OCI-LY3 (cell line): ENCODE measurements around the gene IFNA5.

Experiments used
- H2AFZ ChIP-seq: fragments of 200-600, 300-600 bp; shearing (Covaris generic); 2 replicates; pipeline ENCODE4 v1.6.0; 2014; ENCODE audit warnings: antibody characterized with exemption, low read depth, low read length
- H3K27ac ChIP-seq: fragments of 200-600, 300-600 bp; sonication (generic); 2 replicates; pipeline ENCODE4 v1.5.1; 2014; ENCODE audit warnings: mild to moderate bottlenecking, low read length, moderate library complexity, mixed read lengths
- H3K27me3 ChIP-seq: fragments of 200-600, 300-600 bp; sonication (generic); 2 replicates; pipeline ENCODE4 v1.6.1; 2014; ENCODE audit warnings: low read depth, low read length, mixed read lengths
- H3K36me3 ChIP-seq: fragments of 200-600, 300-600 bp; sonication (generic); replicated peaks from 2 replicates; pipeline ENCODE3; 2014; ENCODE audit warnings: low read depth, low read length, mixed read lengths
- H3K4me1 ChIP-seq: fragments of 300-600, 200-600 bp; sonication (generic); 2 replicates; pipeline ENCODE4 v1.6.1; 2014; ENCODE audit warnings: low read length, mixed read lengths
- H3K4me2 ChIP-seq: fragments of 200-600, 300-600 bp; sonication (generic); 2 replicates; pipeline ENCODE4 v1.6.1; 2014; ENCODE audit warnings: low read length, mixed read lengths
- H3K4me3 ChIP-seq: fragments of 300-600, 200-600 bp; sonication (generic); 2 replicates; pipeline ENCODE4 v1.5.1; 2014; ENCODE audit warnings: antibody characterized with exemption, mild to moderate bottlenecking, low read length, moderate library complexity
- H3K79me2 ChIP-seq: fragments of 300-600, 200-600 bp; shearing (Covaris generic); 2 replicates; pipeline ENCODE4 v1.6.1; 2014; ENCODE audit warnings: mild to moderate bottlenecking, low read length, mixed read lengths
- H3K9ac ChIP-seq: fragments of 300-600, 200-600 bp; shearing (Covaris generic); 2 replicates; pipeline ENCODE4 v1.6.0; 2014; ENCODE audit warnings: mild to moderate bottlenecking, low read length, moderate library complexity
- H3K9me3 ChIP-seq: fragments of 200-600, 300-600 bp; shearing (Covaris generic); 2 replicates; pipeline ENCODE4 v1.6.1; 2014; ENCODE audit warnings: low read length, mixed read lengths; ENCODE audit not compliant: insufficient read depth
- H4K20me1 ChIP-seq: fragments of 200-600, 300-600 bp; sonication (generic); 2 replicates; pipeline ENCODE4 v1.6.1; 2016; ENCODE audit warnings: low read length, mixed read lengths; ENCODE audit not compliant: insufficient read depth
- CTCF ChIP-seq: fragments of 200-600, 300-600 bp; sonication (generic); IDR thresholded peaks from 2 replicates; pipeline ENCODE4 v1.5.1; 2014; ENCODE audit warnings: antibody characterized with exemption, low read length, low read depth
- EZH2phosphoT487 ChIP-seq: fragments of 200-600 bp; shearing (Covaris generic); IDR thresholded peaks from 2 replicates; pipeline ENCODE4 v1.6.1; 2018; ENCODE audit warnings: antibody characterized with exemption, mixed run types, low read depth

Gene IFNA5

GRCh38 chr9:21281275-21281674 lies 23.8 kb downstream of the IFNA5 start:
- Histone ChIP-seq H3K4me2 (no peak overlapping the region), H4K20me1 (no peaks in the 10 kb centered on the region), H3K27me3 (peaks cover 62% of the 10 kb centered on the region), H3K36me3 (no peaks in the 10 kb centered on the region), H3K9me3 (no peaks in the 10 kb centered on the region), H2AFZ (no peak overlapping the region), H3K9ac (no peak overlapping the region), H3K4me3 (no peak overlapping the region), H3K4me1 (no peaks in the 10 kb centered on the region), H3K27ac (no peak overlapping the region), H3K79me2 (no peaks in the 10 kb centered on the region)
- TF ChIP-seq EZH2phosphoT487 (no peak), CTCF (no peak)

GRCh38 chr9:21268347-21268657 lies 36.8 kb downstream of the IFNA5 start:
- peak overlapping the region; percentile 70 for H3K4me2 ChIP-seq
- H3K9me3 ChIP-seq: no peaks in the 10 kb centered on the region
- no peak for TF ChIP-seq EZH2phosphoT487
- TF ChIP-seq CTCF: no peak
- H2AFZ ChIP-seq: no peak overlapping the region
- H3K79me2 ChIP-seq: no peaks in the 10 kb centered on the region
- H3K9ac ChIP-seq: peak overlapping the region; percentile 31; the same call in 1 of the 2 replicates
- H3K27me3 ChIP-seq: 0 out of 2 replicates have a peak, but pooled peaks cover 7% of the 10 kb centered on the region
- no peaks in the 10 kb centered on the region for H3K36me3 ChIP-seq
- peaks cover 40% of the 10 kb centered on the region for H3K4me1 ChIP-seq
- H3K4me3 ChIP-seq: peak overlapping the region; percentile 65
- H4K20me1 ChIP-seq: no peaks in the 10 kb centered on the region
- H3K27ac ChIP-seq: peak overlapping the region; percentile 64; the same call in 1 of the 2 replicates

- Histone ChIP-seq H3K36me3 (no peaks in the 10 kb centered on the region), H2AFZ (peak overlapping the region; percentile 27; the same call in 1 of the 2 replicates), H3K9me3 (no peaks in the 10 kb centered on the region), H3K9ac (peak overlapping the region; percentile 31; the same call in 1 of the 2 replicates), H3K27ac (peak overlapping the region; percentile 64), H3K27me3 (0 out of 2 replicates have a peak, but pooled peaks cover 7% of the 10 kb centered on the region), H3K4me3 (peak overlapping the region; percentile 65), H3K4me1 (peaks cover 42% of the 10 kb centered on the region), H3K4me2 (peak overlapping the region; percentile 70), H4K20me1 (no peaks in the 10 kb centered on the region), H3K79me2 (no peaks in the 10 kb centered on the region)
- TF ChIP-seq EZH2phosphoT487 (no peak), CTCF (no peak)
Observed at GRCh38 chr9:21267485-21268346, 37.4 kb downstream of the IFNA5 start.

GRCh38 chr9:21266733-21267484 lies 38.2 kb downstream of the IFNA5 start:
- peaks cover 42% of the 10 kb centered on the region for H3K4me1 ChIP-seq

More at GRCh38 chr9:21266733-21267484, 38.2 kb downstream of the IFNA5 start:
- Histone ChIP-seq H3K9me3 (no peaks in the 10 kb centered on the region), H3K4me2 (peak overlapping the region; percentile 70), H3K36me3 (no peaks in the 10 kb centered on the region), H3K27me3 (0 out of 2 replicates have a peak, but pooled peaks cover 7% of the 10 kb centered on the region), H3K27ac (peak overlapping the region; percentile 64), H3K4me3 (peak overlapping the region; percentile 65), H3K79me2 (no peaks in the 10 kb centered on the region), H2AFZ (no peak overlapping the region), H4K20me1 (no peaks in the 10 kb centered on the region), H3K9ac (peak overlapping the region; percentile 31; the same call in 1 of the 2 replicates)
- TF ChIP-seq EZH2phosphoT487 (no peak), CTCF (no peak)
